NCI-H524 (cell line): ENCODE measurements around the gene MAP4K4.

ENCODE experiments used
- DNase-seq, 2 experiments: peaks; one replicate each; lab custom pipeline; 2025; lab: John Stamatoyannopoulos, UW

The MAP4K4 gene

GRCh38 chr2:101817481-101817880 is 120.0 kb downstream of the MAP4K4 start:
- no peak for DNase-seq

DNA sequence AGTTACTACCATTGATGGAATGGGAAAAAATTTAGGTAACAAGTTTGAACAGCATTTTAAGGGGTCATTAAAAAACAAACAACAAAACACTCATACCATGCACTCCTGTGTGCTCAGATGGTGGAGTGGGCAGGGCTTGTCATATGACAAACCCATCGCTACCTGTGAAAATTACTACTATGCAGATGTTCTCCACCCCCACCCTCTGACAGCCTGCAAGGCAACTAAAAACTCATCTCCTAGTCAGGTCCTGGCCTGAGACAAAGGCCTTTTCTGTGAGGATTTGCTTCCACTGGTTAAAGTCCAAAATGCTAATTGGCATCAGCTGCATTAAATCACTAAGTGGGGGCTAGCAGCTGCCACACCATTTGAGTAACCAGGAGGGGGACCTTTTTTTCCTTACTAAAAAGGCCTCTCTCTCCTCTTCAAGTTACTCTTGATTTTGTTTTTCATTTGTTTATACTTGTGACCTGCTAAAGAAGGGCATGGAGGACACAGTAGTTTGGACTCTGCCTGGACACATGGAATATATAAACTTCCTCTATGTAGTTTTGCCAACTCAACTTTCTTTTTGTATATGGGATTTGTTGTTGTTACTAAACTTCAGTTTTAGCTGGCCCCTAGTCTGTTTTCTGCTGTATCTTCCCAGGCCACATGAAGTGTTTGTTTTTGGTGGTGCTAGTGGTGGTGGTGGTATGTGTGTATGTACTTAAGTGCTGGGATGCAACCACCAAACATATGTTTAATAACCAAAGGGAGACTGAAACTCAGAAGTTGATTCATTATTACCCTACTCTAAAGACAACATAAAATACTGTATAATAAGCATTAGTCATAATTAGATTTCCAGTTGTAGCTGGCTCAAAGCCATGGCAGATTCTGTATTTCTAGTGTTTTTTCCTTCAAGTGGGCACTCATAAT is 121.3 kb downstream of the MAP4K4 start:
- DNase-seq, result peak; percentile 72 to 93

- DNase-seq, result peak in 1 of 2 experiments; percentile 4
These were observed 123.0 kb downstream of the MAP4K4 start for GRCh38 chr2:101820519-101820918.

- no peak for DNase-seq
These were observed 123.7 kb downstream of the MAP4K4 start for GRCh38 chr2:101821059-101821805.

GRCh38 chr2:101821828-101822458 is 124.4 kb downstream of the MAP4K4 start:
- no peak for DNase-seq

GRCh38 chr2:101823347-101823791 is 125.9 kb downstream of the MAP4K4 start:
- peak; percentile 21 to 75 for DNase-seq

DNA sequence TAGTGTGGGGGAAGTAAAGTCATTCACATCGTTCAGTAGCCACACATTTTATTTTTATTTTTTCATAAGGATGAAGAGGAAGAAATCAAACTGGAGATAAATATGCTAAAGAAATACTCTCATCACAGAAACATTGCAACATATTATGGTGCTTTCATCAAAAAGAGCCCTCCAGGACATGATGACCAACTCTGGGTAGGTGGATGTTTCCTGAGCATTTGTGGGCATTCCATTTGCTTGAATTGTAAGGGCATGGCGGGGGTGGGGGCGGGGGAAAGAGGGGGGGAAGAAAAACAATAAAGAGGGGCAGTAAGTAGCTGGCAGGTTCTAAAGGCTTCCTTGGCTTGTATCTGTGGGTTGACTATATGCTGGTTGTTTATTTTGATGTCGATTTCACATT is 126.4 kb downstream of the MAP4K4 start:
- DNase-seq, result no peak

GRCh38 chr2:101826716-101827115 is 129.2 kb downstream of the MAP4K4 start:
- no peak for DNase-seq

DNA sequence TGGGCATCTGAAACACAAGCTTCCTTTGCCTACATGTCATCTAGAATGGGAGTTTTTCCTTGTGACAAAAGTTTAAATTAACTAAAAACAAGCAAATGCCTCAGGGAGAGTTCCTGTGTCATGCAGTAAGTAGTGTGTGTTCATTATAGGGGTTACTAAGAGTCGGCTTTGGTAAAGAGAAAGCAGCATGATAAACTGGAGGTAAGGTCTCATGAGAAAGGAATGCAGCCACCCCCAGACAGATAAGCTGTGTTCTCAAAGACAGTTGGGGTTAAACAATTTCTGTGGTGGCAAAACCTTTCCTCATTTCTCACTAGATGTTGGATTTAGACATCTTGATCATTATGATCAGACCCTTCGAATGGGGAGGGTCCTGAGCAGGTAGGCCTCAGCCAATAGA is 129.7 kb downstream of the MAP4K4 start:
- no peak for DNase-seq

- no peak for DNase-seq
These were observed 130.8 kb downstream of the MAP4K4 start for GRCh38 chr2:101828257-101828656.

- no peak for DNase-seq
These were observed 131.3 kb downstream of the MAP4K4 start for GRCh38 chr2:101828673-101829334.

DNA sequence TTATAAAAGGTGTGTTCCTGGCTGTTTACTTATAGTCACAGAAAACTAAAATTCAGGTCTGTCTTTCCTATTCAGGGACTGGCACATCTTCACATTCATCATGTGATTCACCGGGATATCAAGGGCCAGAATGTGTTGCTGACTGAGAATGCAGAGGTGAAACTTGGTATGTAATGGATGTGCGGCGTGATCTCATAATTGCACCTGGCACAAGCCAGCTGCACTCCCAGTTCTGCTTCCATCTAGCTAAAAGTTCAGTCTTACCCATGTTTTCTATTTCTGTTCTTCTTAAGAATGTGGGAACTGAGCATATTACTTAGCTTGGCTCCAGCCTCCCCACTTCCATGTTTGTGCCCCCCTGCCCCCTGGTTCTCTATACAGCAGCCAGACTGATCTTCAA is 131.9 kb downstream of the MAP4K4 start:
- no peak for DNase-seq

DNA sequence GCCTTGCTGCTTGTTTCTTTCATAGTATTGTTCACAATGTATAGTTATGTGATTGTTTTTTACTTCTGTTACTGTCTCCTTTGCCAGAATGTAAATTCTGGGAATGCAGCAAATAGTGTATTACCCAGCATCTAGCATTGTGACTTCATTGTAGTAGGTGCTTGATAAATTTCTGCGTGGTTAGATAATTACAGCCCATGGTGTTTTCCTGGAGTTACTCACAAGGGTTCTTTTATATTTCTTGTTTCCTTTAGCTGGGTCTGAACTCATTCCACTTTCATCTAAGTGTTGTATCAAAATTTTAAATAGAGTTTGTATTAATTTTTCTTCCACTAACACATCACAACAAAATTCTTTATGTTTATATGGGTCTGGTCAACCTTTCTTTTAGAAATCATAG is 132.6 kb downstream of the MAP4K4 start:
- no peak for DNase-seq

- no peak for DNase-seq
These were observed 133.0 kb downstream of the MAP4K4 start for GRCh38 chr2:101830555-101830954.

DNA sequence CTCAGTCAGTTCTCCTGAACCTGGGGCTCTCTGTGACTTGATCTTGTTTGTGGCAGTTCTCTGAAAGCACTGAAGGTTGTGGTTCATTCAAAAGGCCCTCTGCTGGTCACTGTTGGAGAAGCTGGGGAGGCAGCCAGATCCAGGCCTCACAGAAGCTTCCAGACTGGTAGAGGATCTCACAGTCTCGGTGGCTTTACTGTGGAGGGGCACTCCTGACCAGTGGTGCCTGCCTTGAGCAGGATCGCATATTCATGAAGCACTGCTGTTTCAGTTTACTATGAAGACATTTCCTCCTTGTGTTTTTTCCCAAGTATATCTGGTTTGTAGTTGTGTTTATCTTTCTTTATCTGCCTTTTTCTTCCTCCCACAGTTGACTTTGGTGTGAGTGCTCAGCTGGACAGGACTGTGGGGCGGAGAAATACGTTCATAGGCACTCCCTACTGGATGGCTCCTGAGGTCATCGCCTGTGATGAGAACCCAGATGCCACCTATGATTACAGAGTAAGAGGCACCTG is 133.9 kb downstream of the MAP4K4 start:
- peak; percentile 31 to 71 for DNase-seq

DNA sequence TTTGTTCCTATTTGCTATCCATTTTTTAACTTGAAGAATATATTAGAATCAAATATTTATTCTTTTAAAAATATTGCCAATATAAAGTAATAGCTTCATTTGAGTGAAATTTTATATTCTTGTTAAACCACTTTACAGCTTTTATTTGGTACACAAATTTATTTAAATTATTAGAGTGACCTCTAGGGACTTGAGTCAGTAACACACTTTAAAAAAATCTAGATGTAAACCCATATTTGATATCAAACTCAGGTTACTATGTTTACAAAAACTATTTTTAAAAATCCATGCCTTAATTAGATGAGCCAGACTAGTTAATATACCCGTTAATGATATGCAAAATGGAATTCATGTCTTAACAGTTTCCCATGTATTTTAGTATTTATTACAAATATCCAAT is 134.6 kb downstream of the MAP4K4 start:
- DNase-seq, result peak in 1 of 2 experiments; percentile 15

DNA sequence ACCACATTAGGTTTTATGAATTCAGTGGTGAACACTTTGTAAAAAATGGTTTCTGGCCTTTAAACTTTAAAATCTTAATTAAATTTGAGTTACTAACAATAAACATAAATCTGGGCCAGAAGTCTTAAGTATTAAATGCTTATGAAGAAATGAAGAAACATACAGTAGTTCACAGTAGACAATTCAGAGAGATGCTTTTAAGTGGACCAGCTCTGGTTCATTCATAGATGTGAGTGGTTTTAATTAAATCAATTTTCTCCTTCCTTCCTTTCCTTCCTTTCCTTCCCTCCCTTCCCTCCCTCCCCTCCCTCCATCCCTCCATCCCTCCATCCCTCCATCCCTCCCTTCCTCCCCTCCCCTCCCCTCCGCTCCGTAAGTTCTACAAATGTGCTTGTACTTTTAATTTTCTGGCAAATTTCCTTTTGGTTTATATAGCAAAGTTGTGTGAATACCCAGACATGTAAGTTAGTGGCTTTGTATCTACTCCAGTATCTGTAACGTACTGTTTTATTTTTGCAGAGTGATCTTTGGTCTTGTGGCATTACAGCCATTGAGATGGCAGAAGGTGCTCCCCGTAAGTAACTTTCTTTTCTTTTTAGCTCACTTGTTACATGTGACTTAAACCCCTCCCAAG is 136.5 kb downstream of the MAP4K4 start:
- no peak for DNase-seq

DNA sequence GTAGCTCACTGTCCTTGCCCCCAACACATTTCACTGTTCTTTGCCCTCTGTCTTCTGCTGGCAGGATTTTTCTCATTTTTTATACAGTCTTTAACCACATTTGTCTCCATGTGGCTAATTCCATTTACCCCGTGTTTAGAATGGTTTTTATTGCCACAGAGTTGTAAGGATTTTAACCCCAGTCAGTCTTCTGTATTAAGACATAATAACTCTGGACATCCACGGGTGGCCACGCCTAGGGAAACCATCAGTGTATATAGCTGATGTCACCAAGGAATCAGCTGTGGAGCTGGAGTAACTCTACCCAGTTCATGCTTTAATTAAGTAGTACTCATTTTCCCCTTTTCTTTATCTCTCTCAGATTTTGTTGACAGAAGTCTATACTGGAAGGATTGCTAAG is 139.8 kb downstream of the MAP4K4 start:
- DNase-seq, result no peak

GRCh38 chr2:101841679-101842327 is 144.3 kb downstream of the MAP4K4 start:
- DNase-seq, result no peak

- no peak for DNase-seq
These were observed 145.0 kb downstream of the MAP4K4 start for GRCh38 chr2:101842471-101842870.

- DNase-seq, result no peak
These were observed 145.5 kb downstream of the MAP4K4 start for GRCh38 chr2:101843048-101843447.
